Stimulated activated CD4-positive, alpha-beta T cell treated with anti-CD3 and anti-CD28 coated beads, TNF-alpha, amount 100 ng/mL, for 48 hours (primary cell): ENCODE measurements around the gene SRP68.

Experiments
- DNase-seq, 3 donors: peaks; one replicate each; pipeline ENCODE4 v3.0.0-alpha.2; 2020; ENCODE audit warnings: low read depth in 3 of 3

The SRP68 gene

DNA sequence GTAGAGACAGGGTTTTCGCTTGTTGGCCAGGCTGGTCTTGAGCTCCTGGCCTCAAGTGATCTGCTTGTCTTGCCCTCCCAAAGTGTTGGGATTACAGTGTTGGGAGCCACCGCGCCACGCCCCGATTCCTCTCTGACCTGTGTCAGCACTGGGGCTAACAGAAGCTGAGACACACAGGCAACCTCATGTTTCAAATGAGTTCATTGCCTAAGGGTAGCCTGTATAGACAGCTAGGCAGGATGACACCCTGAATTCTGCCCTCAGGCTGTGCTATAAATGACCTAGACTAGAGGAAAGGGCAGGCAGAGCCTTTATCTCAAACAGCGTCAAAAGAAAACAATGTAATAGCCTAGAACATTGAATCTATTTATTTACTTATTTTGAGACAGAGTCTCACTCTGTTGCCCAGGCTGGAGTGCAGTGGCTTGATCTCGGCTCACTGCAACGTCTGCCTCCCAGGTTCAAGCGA lies 74.0 kb downstream of the SRP68 start:
- DNase-seq, result no peak

DNA sequence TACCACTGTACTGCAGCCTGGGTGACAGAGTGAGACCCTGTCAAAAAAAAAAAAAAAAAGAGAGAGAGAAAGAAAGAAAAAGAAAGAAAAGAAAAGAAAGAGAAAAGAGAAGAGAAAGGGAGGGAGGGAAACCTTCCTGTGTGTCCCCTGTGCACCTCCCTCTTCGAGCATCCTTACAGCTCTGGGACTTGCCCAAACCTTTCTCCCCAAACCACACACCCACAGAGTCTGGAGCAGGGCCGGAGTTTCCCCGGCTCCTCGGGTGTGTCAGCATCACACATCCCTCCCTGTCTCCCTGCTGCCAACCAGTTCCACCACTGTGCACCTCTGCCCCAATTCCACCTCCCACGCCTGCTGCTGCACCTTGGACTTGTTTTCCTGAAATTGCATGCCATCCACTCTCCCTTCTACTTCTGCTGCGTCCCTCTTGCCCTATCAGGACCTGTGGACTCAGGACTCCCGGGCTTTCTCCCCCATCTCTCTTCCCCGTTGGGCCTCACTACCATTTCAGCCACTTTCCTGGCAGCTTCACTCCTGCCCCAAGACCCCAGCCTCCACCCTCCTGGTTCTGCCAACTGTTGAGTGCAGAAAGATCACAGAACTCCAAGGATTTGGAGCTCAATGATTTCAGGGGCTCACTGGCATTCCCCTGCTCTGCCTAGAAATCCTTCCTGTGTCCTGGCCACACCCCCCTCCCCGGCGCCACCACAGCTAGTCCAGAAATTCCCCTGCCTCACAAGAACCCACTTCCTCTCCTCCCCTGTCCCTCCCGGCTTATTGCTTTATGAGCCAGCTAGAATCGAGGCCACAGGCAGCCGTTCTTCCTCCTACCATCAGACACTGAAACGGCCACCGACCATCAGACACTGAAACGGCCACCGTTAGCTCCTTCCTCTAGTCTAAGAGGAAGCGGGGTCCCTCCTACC lies 75.4 kb downstream of the SRP68 start:
- DNase-seq, result peak in 2 of 3 donors; percentile 13 to 20

GRCh38 chr17:75995385-75995925 lies 76.9 kb downstream of the SRP68 start:
- no peak for DNase-seq

- no peak for DNase-seq
Observed at GRCh38 chr17:75994802-75995370, 77.4 kb downstream of the SRP68 start.

DNA sequence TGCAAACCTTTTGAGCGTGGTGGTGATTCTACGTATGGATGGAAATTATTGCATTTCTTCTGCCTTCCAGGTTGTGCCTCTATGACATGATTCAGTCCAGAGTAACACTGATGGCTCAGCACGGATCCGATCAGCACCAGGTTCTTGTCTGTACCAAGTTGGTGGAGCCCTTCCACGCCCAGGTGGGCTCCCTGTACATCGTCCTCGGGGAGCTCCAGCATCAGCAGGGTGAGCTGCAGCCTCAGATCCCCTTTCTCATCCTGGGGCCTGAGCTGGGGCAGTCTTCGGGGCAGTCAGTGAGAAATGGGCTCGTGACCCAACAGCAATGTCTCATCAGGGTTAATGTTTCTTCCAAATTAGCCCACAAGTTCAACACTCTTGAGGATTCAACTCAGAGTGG lies 80.9 kb downstream of the SRP68 start:
- no peak for DNase-seq
